Keratinocyte (primary cell): ENCODE measurements around the gene FOXRED2. TPM values are rescaled to one million over a fixed set of nuclear protein-coding genes. Genes with fewer than 3 reads are reported as not detected.

Experiments used
- DNase-seq: peaks from one replicate; pipeline ENCODE4 v3.0.0-alpha.2; 2011; ENCODE audit warnings: low read depth, missing footprints, low spot score
- FAIRE-seq: peaks from 2 replicates; lab custom pipeline; 2011; peaks lifted over from hg19 to GRCh38; lab: Jason Lieb, UNC
- H2AFZ ChIP-seq: 2 replicates; pipeline ENCODE4 v1.6.0; 2012; ENCODE audit warnings: low read length, control low read depth, inconsistent platforms; ENCODE audit not compliant: control insufficient read depth
- H3K27ac ChIP-seq: 2 replicates; pipeline ENCODE4 v1.5.1; 2011; ENCODE audit warnings: low read length; ENCODE audit not compliant: control insufficient read depth, insufficient read depth
- H3K27me3 ChIP-seq: 3 replicates; pipeline ENCODE4 v1.6.0; 2011; ENCODE audit warnings: low read length; ENCODE audit not compliant: control insufficient read depth, insufficient read depth; ENCODE audit errors: extremely low read depth
- H3K36me3 ChIP-seq, 2 experiments: 2 replicates in 1 of 2; 3 replicates in 1 of 2; pipeline ENCODE4 v1.5.1; 2011; ENCODE audit warnings: low read length in 2 of 2, mild to moderate bottlenecking in 1 of 2; ENCODE audit not compliant: control insufficient read depth in 2 of 2, insufficient read depth in 2 of 2; ENCODE audit errors: extremely low read depth in 1 of 2
- H3K4me1 ChIP-seq: 3 replicates; pipeline ENCODE4 v1.5.1; 2011; ENCODE audit warnings: low read length; ENCODE audit not compliant: control insufficient read depth, insufficient read depth; ENCODE audit errors: extremely low read depth
- H3K4me2 ChIP-seq: 3 replicates; pipeline ENCODE4 v1.6.0; 2011; ENCODE audit warnings: low read depth, low read length; ENCODE audit not compliant: control insufficient read depth, insufficient read depth; ENCODE audit errors: extremely low read depth
- H3K4me3 ChIP-seq, 3 experiments: fragments of 200-600 bp in 1 of 3; sonication (generic) in 1 of 3; 2 replicates in 2 of 3; 3 replicates in 1 of 3; pipeline ENCODE4 v1.5.1; 2011 to 2016; ENCODE audit warnings: low read length in 3 of 3, mild to moderate bottlenecking in 3 of 3, control low read depth in 2 of 3, inconsistent platforms in 1 of 3, low read depth in 1 of 3, mixed read lengths in 1 of 3, mixed run types in 1 of 3, moderate library complexity in 1 of 3; ENCODE audit not compliant: control insufficient read depth in 2 of 3, insufficient read depth in 2 of 3; ENCODE audit errors: extremely low read depth in 1 of 3
- H3K79me2 ChIP-seq: 2 replicates; pipeline ENCODE4 v1.6.0; 2012; ENCODE audit warnings: low read length; ENCODE audit not compliant: control insufficient read depth, insufficient read depth
- H3K9ac ChIP-seq: 3 replicates; pipeline ENCODE4 v1.6.0; 2011; ENCODE audit warnings: low read length; ENCODE audit not compliant: control insufficient read depth, insufficient read depth; ENCODE audit errors: extremely low read depth
- H3K9me1 ChIP-seq: 3 replicates; pipeline ENCODE4 v1.6.0; 2011; ENCODE audit warnings: low read length; ENCODE audit not compliant: control insufficient read depth, insufficient read depth; ENCODE audit errors: extremely low read depth
- H3K9me3 ChIP-seq: 2 replicates; pipeline ENCODE4 v1.5.1; 2012; ENCODE audit warnings: low read depth, low read length; ENCODE audit not compliant: control insufficient read depth
- H4K20me1 ChIP-seq: 3 replicates; pipeline ENCODE4 v1.6.0; 2011; ENCODE audit warnings: low read length; ENCODE audit not compliant: control insufficient read depth, insufficient read depth; ENCODE audit errors: extremely low read depth
- EZH2 ChIP-seq: IDR thresholded peaks from one replicate; pipeline ENCODE4 v1.6.1; 2012; ENCODE audit warnings: inconsistent platforms, mild to moderate bottlenecking, low read length, moderate library complexity
- dilution Hi-C: fragments of 300-500 bp; cut with MboI; formaldehyde crosslinking; loops from one replicate; pipeline ENCODE4 v1.7.0; 2020; ENCODE audit warnings: low sequenced_read_pairs; ENCODE audit not compliant: extremely low pct_ligation_motif_present
- polyA plus RNA-seq, 5 experiments: library from polyadenylated mRNA; depleted of rRNA in 3 of 5; stranded (reverse) in 3 of 5; stranded (forward) in 1 of 5; unstranded in 1 of 5; fragments of >200 nt; gene quantifications; 1 replicate in 1 of 5; 2 replicates in 3 of 5; 3 replicates in 1 of 5; pipeline versions ENCODE4 v1.2.1 to v1.2.3, GENCODE V29; 2011 to 2012; ENCODE audit warnings: missing spikeins in 2 of 5, low read depth in 1 of 5, low replicate concordance in 1 of 5
- TF ChIP-seq, protein P1 (sequence below), 3 experiments: IDR thresholded peaks in 1 of 3; conservative IDR thresholded peaks in 1 of 3; optimal IDR thresholded peaks in 1 of 3; 2 replicates in 2 of 3; 3 replicates in 1 of 3; pipeline versions ENCODE3 to v1.5.1; 2011; ENCODE audit warnings: low read length in 3 of 3, mild to moderate bottlenecking in 3 of 3, moderate library complexity in 2 of 3, control low read depth in 1 of 3, inconsistent platforms in 1 of 3; ENCODE audit not compliant: insufficient read depth in 2 of 3; ENCODE audit errors: extremely low read depth in 1 of 3

The FOXRED2 gene
- polyA plus RNA-seq, 1 donor (not counting 4 experiments of a cell fraction or from before 2014, with no cell fraction given) = 0.71 TPM

DNA sequence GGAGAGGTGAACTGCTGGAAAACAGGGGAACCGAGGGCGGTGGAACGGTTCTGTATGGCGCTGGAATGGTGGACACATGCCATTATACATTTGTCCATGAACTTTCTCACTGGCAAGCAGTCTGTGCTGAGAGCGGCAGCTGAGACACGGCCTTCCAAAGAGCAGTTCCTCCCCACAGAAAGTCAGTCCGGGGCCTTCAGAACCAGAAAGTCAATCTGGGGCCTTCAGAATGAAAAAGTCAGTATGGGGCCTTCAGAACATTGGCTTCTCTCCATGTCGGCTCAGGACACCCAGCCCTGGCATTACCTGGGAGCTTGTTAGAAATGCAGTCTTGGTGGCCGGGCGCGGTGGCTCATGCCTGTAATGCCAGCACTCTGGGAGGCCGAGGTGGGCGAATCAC lies 34.2 kb downstream of the FOXRED2 start:
- H4K20me1 ChIP-seq = no peaks in the 10 kb centered on the region
- FAIRE-seq = no peak
- no peak for TF ChIP-seq EZH2
- TF ChIP-seq, protein P1, sequence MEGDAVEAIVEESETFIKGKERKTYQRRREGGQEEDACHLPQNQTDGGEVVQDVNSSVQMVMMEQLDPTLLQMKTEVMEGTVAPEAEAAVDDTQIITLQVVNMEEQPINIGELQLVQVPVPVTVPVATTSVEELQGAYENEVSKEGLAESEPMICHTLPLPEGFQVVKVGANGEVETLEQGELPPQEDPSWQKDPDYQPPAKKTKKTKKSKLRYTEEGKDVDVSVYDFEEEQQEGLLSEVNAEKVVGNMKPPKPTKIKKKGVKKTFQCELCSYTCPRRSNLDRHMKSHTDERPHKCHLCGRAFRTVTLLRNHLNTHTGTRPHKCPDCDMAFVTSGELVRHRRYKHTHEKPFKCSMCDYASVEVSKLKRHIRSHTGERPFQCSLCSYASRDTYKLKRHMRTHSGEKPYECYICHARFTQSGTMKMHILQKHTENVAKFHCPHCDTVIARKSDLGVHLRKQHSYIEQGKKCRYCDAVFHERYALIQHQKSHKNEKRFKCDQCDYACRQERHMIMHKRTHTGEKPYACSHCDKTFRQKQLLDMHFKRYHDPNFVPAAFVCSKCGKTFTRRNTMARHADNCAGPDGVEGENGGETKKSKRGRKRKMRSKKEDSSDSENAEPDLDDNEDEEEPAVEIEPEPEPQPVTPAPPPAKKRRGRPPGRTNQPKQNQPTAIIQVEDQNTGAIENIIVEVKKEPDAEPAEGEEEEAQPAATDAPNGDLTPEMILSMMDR (optimal IDR thresholded peaks at IDR 0.05 in 1 of 3, IDR thresholded peaks at IDR 0.05 in 1 of 3, conservative IDR thresholded peaks at IDR 0.05 in 1 of 3; ENCODE audit: extremely low read depth in 1 of 3, insufficient read depth in 2 of 3, low read length in 3 of 3) = no peak
- no peaks in the 10 kb centered on the region for H3K9me3 ChIP-seq
- H3K27me3 ChIP-seq = no peaks in the 10 kb centered on the region
- no peak overlapping the region for H2AFZ ChIP-seq
- peaks cover 42% of the 10 kb centered on the region for H3K4me1 ChIP-seq
- no peak overlapping the region for H3K4me2 ChIP-seq
- dilution Hi-C loops = no loop called here
- no peak for DNase-seq
- peaks cover 19% of the 10 kb centered on the region for H3K79me2 ChIP-seq
- no peak overlapping the region for H3K4me3 ChIP-seq
- no peaks in the 10 kb centered on the region for H3K9me1 ChIP-seq
- H3K36me3 ChIP-seq = peaks cover 25 to 32% of the 10 kb centered on the region in 2 experiments
- no peak overlapping the region for H3K27ac ChIP-seq
- H3K9ac ChIP-seq = no peak overlapping the region

DNA sequence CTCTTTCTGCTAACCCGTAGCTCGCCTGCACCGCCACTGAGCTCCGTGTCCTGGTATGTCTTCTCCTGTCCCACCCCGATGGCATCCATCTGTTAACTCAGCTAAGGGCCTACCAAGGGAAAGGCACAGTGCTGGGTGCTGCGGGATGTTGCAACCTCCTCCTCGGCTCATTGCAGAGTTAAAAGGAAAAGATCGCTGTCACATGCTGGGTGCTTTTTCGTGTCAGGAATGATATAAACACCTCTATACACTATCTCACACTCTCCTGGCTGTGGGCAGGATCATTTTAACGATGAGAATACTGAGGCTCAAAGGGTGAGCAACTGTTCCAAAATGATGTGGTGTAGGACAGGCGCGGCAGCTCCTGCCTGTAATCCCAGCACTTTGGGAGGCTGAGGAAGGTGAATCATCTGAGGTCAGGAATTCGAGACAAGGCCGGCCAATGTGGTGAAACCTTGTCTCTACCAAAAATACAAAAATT lies 35.5 kb downstream of the FOXRED2 start:
- no peaks in the 10 kb centered on the region for H3K9me1 ChIP-seq
- DNase-seq (no peak), FAIRE-seq (peak; percentile 95)
- peaks cover 18 to 24% of the 10 kb centered on the region in 2 experiments for H3K36me3 ChIP-seq
- no peak overlapping the region for H2AFZ ChIP-seq
- TF ChIP-seq EZH2 = no peak
- TF ChIP-seq, protein P1 (optimal IDR thresholded peaks at IDR 0.05 in 1 of 3, IDR thresholded peaks at IDR 0.05 in 1 of 3, conservative IDR thresholded peaks at IDR 0.05 in 1 of 3; ENCODE audit: extremely low read depth in 1 of 3, insufficient read depth in 2 of 3, low read length in 3 of 3) = no peak
- H3K27me3 ChIP-seq = no peaks in the 10 kb centered on the region
- peak overlapping the region; percentile 39 for H3K4me2 ChIP-seq
- H4K20me1 ChIP-seq = no peaks in the 10 kb centered on the region
- H3K4me3 ChIP-seq = peak overlapping the region in 1 of 3 experiments; percentile 9
- peak overlapping the region; percentile 67 for H3K27ac ChIP-seq
- peaks cover 55% of the 10 kb centered on the region for H3K4me1 ChIP-seq
- H3K9me3 ChIP-seq = no peaks in the 10 kb centered on the region
- peaks cover 20% of the 10 kb centered on the region for H3K79me2 ChIP-seq
- dilution Hi-C loops = no loop called here
- peak overlapping the region; percentile 45 for H3K9ac ChIP-seq
